SK-N-SH treated with all-trans-retinoic acid at 6 μM for 48 hours (cell line): ENCODE data around the gene NHS.

Experiments used
- ATAC-seq: fragments of 200-7000 bp; cut with Tn5 transposase; 3 replicates; pipeline ENCODE4 v1.9.1; 2020; ENCODE audit warnings: mild to moderate bottlenecking, moderate library complexity
- BACH2 ChIP-seq: fragments of 250-450 bp; sonication (Bioruptor Pico); IDR thresholded peaks from 2 replicates; pipeline ENCODE4 v1.9.0; 2021; ENCODE audit warnings: mild to moderate bottlenecking, borderline replicate concordance
- ESRRG ChIP-seq: fragments of 250-450 bp; sonication (Bioruptor Pico); IDR thresholded peaks from 2 replicates; pipeline ENCODE4 v1.6.1; 2021; ENCODE audit warnings: mild to moderate bottlenecking
- GLIS3 ChIP-seq: fragments of 250-450 bp; sonication (Bioruptor Pico); IDR thresholded peaks from 2 replicates; pipeline ENCODE4 v1.5.0; 2020; ENCODE audit warnings: mild to moderate bottlenecking, moderate library complexity
- ISL1 ChIP-seq: fragments of 250-450 bp; sonication (Bioruptor Pico); IDR thresholded peaks from 2 replicates; pipeline ENCODE4 v2.1.2; 2022; ENCODE audit warnings: mild to moderate bottlenecking, moderate library complexity
- OSR1 ChIP-seq: fragments of 250-450 bp; sonication (Bioruptor Pico); IDR thresholded peaks from 2 replicates; pipeline ENCODE4 v1.8.0; 2022; ENCODE audit warnings: moderate library complexity, mild to moderate bottlenecking, inconsistent platforms
- PPARA ChIP-seq: fragments of 250-450 bp; sonication (Bioruptor Pico); IDR thresholded peaks from 2 replicates; pipeline ENCODE4 v1.5.0; 2020; ENCODE audit warnings: mild to moderate bottlenecking, borderline replicate concordance
- RARB ChIP-seq: fragments of 250-450 bp; sonication (Bioruptor Pico); IDR thresholded peaks from 2 replicates; pipeline ENCODE4 v1.8.0; 2021; ENCODE audit warnings: mild to moderate bottlenecking, moderate library complexity
- SNAI2 ChIP-seq: fragments of 250-450 bp; sonication (Bioruptor Pico); IDR thresholded peaks from 2 replicates; pipeline ENCODE4 v1.5.0; 2020; ENCODE audit warnings: mild to moderate bottlenecking, moderate library complexity
- TCF4 ChIP-seq: fragments of 250-450 bp; sonication (Bioruptor Pico); IDR thresholded peaks from 2 replicates; pipeline ENCODE4 v1.8.0; 2021; ENCODE audit warnings: mild to moderate bottlenecking, moderate library complexity, borderline replicate concordance
- TOX ChIP-seq: fragments of 250-450 bp; sonication (Bioruptor Pico); IDR thresholded peaks from 2 replicates; pipeline ENCODE4 v1.8.0; 2021; ENCODE audit warnings: mild to moderate bottlenecking, moderate library complexity, borderline replicate concordance
- ZC3H10 ChIP-seq: fragments of 250-450 bp; sonication (Bioruptor Pico); IDR thresholded peaks from 2 replicates; pipeline ENCODE4 v1.5.1; 2021; ENCODE audit warnings: mild to moderate bottlenecking, moderate library complexity
- ZFP3 ChIP-seq: fragments of 250-450 bp; sonication (Bioruptor Pico); IDR thresholded peaks from 2 replicates; pipeline ENCODE4 v1.5.0; 2020; ENCODE audit warnings: mild to moderate bottlenecking, moderate library complexity
- ZNF565 ChIP-seq: fragments of 450-650 bp; formaldehyde crosslinking; conservative IDR thresholded peaks from 2 replicates; pipeline ENCODE4 v1.5.0; 2020; ENCODE audit warnings: low read depth, mild to moderate bottlenecking, moderate library complexity
- ZNF70 ChIP-seq: fragments of 450-650 bp; formaldehyde crosslinking; IDR thresholded peaks from 2 replicates; pipeline ENCODE4 v1.5.0; 2020; ENCODE audit warnings: mild to moderate bottlenecking, moderate library complexity
- TF ChIP-seq, protein P1 (sequence below): fragments of 250-450 bp; sonication (Bioruptor Pico); IDR thresholded peaks from 2 replicates; pipeline ENCODE4 v1.5.1; 2021; ENCODE audit warnings: mild to moderate bottlenecking, moderate library complexity
- TF ChIP-seq, protein P2 (sequence below): fragments of 250-450 bp; sonication (Bioruptor Pico); IDR thresholded peaks from 2 replicates; pipeline ENCODE4 v1.5.0; 2020; ENCODE audit warnings: mild to moderate bottlenecking, moderate library complexity
- TF ChIP-seq, protein P3 (sequence below): fragments of 250-450 bp; sonication (Bioruptor Pico); IDR thresholded peaks from 2 replicates; pipeline ENCODE4 v1.8.0; 2020; ENCODE audit warnings: mild to moderate bottlenecking, moderate library complexity, borderline replicate concordance
- TF ChIP-seq, protein P4 (sequence below): fragments of 250-450 bp; sonication (Bioruptor Pico); IDR thresholded peaks from 2 replicates; pipeline ENCODE4 v1.5.1; 2020; ENCODE audit warnings: low read depth, mild to moderate bottlenecking, moderate library complexity

Gene NHS

DNA sequence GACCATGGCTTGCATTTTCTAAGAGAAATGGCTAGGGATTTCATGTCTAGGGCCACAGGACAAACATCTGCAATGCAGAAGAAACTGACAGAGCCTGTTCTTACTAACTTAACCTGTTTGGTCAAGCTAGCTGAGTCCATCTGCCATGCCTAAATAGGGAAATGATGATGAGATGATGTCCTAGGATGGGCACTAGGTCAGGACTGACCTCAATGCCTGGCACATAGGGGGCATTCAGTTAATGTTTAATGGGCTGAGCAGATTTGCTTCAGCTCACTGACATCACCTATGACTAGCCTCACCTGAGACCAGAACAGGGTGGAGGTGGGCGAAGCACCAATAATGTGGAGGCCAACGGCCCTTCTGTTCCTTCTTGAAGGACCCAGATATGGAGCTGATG lies 188.1 kb downstream of the NHS start (continued):
- TF ChIP-seq ZNF565 (CRISPR knock-in tag) (no peak), ZFP3 (CRISPR knock-in tag) (no peak), GLIS3 (no peak)
- TF ChIP-seq, protein P1, sequence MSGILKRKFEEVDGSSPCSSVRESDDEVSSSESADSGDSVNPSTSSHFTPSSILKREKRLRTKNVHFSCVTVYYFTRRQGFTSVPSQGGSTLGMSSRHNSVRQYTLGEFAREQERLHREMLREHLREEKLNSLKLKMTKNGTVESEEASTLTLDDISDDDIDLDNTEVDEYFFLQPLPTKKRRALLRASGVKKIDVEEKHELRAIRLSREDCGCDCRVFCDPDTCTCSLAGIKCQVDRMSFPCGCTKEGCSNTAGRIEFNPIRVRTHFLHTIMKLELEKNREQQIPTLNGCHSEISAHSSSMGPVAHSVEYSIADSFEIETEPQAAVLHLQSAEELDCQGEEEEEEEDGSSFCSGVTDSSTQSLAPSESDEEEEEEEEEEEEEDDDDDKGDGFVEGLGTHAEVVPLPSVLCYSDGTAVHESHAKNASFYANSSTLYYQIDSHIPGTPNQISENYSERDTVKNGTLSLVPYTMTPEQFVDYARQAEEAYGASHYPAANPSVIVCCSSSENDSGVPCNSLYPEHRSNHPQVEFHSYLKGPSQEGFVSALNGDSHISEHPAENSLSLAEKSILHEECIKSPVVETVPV (CRISPR knock-in tag), result no peak

GRCh38 chrX:17563515-17563914 lies 188.5 kb downstream of the NHS start:
- no peak for ATAC-seq
- TF ChIP-seq, protein P1 (CRISPR knock-in tag), result no peak
- no peak for TF ChIP-seq OSR1 (CRISPR knock-in tag)
- TF ChIP-seq, protein P2, sequence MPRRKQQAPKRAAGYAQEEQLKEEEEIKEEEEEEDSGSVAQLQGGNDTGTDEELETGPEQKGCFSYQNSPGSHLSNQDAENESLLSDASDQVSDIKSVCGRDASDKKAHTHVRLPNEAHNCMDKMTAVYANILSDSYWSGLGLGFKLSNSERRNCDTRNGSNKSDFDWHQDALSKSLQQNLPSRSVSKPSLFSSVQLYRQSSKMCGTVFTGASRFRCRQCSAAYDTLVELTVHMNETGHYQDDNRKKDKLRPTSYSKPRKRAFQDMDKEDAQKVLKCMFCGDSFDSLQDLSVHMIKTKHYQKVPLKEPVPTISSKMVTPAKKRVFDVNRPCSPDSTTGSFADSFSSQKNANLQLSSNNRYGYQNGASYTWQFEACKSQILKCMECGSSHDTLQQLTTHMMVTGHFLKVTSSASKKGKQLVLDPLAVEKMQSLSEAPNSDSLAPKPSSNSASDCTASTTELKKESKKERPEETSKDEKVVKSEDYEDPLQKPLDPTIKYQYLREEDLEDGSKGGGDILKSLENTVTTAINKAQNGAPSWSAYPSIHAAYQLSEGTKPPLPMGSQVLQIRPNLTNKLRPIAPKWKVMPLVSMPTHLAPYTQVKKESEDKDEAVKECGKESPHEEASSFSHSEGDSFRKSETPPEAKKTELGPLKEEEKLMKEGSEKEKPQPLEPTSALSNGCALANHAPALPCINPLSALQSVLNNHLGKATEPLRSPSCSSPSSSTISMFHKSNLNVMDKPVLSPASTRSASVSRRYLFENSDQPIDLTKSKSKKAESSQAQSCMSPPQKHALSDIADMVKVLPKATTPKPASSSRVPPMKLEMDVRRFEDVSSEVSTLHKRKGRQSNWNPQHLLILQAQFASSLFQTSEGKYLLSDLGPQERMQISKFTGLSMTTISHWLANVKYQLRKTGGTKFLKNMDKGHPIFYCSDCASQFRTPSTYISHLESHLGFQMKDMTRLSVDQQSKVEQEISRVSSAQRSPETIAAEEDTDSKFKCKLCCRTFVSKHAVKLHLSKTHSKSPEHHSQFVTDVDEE (CRISPR knock-in tag), result no peak

DNA sequence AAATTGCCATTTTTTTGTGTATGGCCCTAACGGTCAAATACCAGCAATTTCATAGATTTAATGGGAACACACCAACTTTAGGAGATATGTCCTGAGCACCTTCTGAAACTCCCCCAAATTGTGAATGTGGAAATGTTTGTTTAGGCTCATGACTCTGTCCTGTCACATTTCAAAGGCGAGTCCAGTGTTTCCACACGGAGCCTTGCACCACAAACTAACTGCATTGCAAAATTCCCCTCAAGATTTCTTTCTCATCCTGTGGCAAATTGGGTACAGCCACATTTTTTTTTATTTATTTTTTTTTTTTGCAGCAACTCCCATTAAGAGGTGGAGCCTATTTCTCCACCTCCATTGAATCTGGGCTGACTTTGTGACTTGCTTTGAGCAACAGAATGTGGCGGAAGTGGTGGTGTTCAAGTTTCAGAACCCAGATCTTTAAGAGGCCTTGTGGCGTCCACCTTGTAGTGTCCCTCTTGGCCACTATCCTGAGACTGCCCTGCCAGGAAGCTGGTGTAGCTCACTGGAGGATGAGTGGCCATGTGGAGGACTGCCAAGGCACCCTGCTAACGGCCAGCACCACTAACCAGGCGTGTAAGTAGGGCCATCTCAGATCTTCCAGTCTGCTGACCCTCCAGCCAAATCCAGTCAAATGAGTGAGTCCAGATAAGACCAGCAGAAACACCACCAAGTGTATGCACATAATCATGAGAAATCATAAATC lies 189.8 kb downstream of the NHS start:
- TF ChIP-seq, protein P3, sequence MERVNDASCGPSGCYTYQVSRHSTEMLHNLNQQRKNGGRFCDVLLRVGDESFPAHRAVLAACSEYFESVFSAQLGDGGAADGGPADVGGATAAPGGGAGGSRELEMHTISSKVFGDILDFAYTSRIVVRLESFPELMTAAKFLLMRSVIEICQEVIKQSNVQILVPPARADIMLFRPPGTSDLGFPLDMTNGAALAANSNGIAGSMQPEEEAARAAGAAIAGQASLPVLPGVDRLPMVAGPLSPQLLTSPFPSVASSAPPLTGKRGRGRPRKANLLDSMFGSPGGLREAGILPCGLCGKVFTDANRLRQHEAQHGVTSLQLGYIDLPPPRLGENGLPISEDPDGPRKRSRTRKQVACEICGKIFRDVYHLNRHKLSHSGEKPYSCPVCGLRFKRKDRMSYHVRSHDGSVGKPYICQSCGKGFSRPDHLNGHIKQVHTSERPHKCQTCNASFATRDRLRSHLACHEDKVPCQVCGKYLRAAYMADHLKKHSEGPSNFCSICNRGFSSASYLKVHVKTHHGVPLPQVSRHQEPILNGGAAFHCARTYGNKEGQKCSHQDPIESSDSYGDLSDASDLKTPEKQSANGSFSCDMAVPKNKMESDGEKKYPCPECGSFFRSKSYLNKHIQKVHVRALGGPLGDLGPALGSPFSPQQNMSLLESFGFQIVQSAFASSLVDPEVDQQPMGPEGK (CRISPR knock-in tag), result no peak
- TF ChIP-seq, protein P4, sequence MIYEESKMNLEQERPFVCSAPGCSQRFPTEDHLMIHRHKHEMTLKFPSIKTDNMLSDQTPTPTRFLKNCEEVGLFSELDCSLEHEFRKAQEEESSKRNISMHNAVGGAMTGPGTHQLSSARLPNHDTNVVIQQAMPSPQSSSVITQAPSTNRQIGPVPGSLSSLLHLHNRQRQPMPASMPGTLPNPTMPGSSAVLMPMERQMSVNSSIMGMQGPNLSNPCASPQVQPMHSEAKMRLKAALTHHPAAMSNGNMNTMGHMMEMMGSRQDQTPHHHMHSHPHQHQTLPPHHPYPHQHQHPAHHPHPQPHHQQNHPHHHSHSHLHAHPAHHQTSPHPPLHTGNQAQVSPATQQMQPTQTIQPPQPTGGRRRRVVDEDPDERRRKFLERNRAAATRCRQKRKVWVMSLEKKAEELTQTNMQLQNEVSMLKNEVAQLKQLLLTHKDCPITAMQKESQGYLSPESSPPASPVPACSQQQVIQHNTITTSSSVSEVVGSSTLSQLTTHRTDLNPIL, result no peak
- TF ChIP-seq ZNF70 (CRISPR knock-in tag) (no peak), TOX (no peak), PPARA (no peak), ISL1 (CRISPR knock-in tag) (no peak), TCF4 (no peak), RARB (CRISPR knock-in tag) (no peak), BACH2 (CRISPR knock-in tag) (no peak), SNAI2 (no peak)
- ATAC-seq, result no peak

- TF ChIP-seq TCF4 (no peak), BACH2 (CRISPR knock-in tag) (no peak), ZC3H10 (no peak), ZNF565 (CRISPR knock-in tag) (no peak), ESRRG (CRISPR knock-in tag) (no peak), ISL1 (CRISPR knock-in tag) (no peak)
- TF ChIP-seq, protein P4, result no peak
- TF ChIP-seq, protein P3 (CRISPR knock-in tag), result no peak
Measured at GRCh38 chrX:17566740-17567139, 191.7 kb downstream of the NHS start.

More at GRCh38 chrX:17566740-17567139, 191.7 kb downstream of the NHS start:
- peak; percentile 66 for ATAC-seq
